AG04449 (cell line): ENCODE results near the gene ANKFN1.

Experiments used
- CTCF ChIA-PET: fragments of 350-600 bp; formaldehyde crosslinking; extraction: SDS; loops from one replicate; lab custom pipeline; 2021; ENCODE audit warnings: antibody characterized with exemption; lab: Yijun Ruan, JAX
- POLR2A ChIA-PET: fragments of 400-600, 350-600 bp; formaldehyde crosslinking; extraction: SDS; loops from one replicate; lab custom pipeline; 2020; ENCODE audit warnings: antibody characterized with exemption, inconsistent platforms; lab: Yijun Ruan, JAX
- DNase-seq: peaks from one replicate; pipeline ENCODE4 v3.0.0-alpha.2; 2010; ENCODE audit warnings: low read depth, low spot score
- H3K4me3 ChIP-seq: 2 replicates; pipeline ENCODE4 v1.5.1; 2011; ENCODE audit warnings: low read depth, mild to moderate bottlenecking, control low read depth, low read length
- CTCF ChIP-seq: IDR thresholded peaks from one replicate; pipeline ENCODE4 v1.5.1; 2011; ENCODE audit warnings: mild to moderate bottlenecking, moderate library complexity, low read length, control low read depth, inconsistent platforms; ENCODE audit not compliant: insufficient read depth; ENCODE audit errors: missing control alignments

The ANKFN1 gene

GRCh38 chr17:56326001-56326359 lies 172.7 kb downstream of the ANKFN1 start:
- no peak for DNase-seq
- no peak for TF ChIP-seq CTCF
- POLR2A ChIA-PET = no interaction called here
- CTCF ChIA-PET = interaction anchor here (3.2 kb wide), 1 partner anchor 199 kb away, joined by 10 read pairs; no protein-coding TSS in a partner anchor
- no peak overlapping the region for H3K4me3 ChIP-seq

- H3K4me3 ChIP-seq = no peak overlapping the region
- ChIA-PET CTCF (interaction anchor here (1.5 kb wide), 1 partner anchor 29 kb away, joined by 5 read pairs; no protein-coding TSS in a partner anchor), POLR2A (no interaction called here)
- DNase-seq = no peak
- TF ChIP-seq CTCF = no peak
These were observed 194.4 kb downstream of the ANKFN1 start for GRCh38 chr17:56347639-56348038.

DNA sequence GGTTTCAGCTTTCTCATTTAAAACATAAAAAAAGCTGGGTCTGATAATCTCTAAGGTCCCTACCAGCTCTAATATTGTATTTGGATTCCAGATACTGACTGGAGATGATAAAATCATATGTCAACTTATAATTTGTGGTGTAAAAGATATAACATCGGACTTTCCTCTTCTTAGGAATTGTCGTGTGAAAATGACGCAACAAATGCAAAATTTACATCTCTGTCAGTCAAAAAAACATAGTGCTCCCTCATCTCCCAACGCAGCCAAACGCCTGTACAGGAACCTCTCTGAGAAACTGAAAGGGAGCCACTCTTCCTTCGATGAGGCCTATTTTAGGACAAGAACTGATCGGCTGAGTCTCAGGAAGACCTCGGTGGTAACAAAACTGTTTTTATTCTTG lies 197.3 kb downstream of the ANKFN1 start:
- no peak for DNase-seq
- CTCF ChIA-PET = no interaction called here
- TF ChIP-seq CTCF = no peak
- no peak overlapping the region for H3K4me3 ChIP-seq
- POLR2A ChIA-PET = no interaction called here

- CTCF ChIA-PET = no interaction called here
- POLR2A ChIA-PET = no interaction called here
- DNase-seq = no peak
- no peak overlapping the region for H3K4me3 ChIP-seq
- TF ChIP-seq CTCF = no peak
These were observed 198.4 kb downstream of the ANKFN1 start for GRCh38 chr17:56351675-56352074.

- ChIA-PET CTCF (no interaction called here), POLR2A (no interaction called here)
- no peak overlapping the region for H3K4me3 ChIP-seq
- DNase-seq = no peak
- no peak for TF ChIP-seq CTCF
These were observed 205.4 kb downstream of the ANKFN1 start for GRCh38 chr17:56358651-56359050.

DNA sequence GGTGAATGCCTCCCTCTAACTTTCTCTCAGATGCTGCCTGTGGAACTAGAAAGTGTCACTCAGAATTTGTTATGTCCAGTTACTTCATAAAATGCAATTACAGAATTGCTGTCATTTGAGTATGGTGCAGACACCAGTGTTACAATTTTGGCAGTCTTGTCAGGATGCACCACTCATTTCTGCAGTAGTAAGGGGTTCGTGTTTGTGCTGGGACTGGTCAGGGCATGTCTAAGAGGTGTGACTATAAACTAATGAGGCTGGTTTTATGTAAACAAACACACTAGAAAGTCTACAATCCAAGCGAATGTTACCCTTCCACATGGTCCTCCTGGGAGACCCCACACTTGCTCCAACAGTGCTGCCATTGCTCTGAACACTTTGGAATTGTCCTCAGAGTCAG lies 206.2 kb downstream of the ANKFN1 start:
- DNase-seq = no peak
- ChIA-PET CTCF (no interaction called here), POLR2A (no interaction called here)
- TF ChIP-seq CTCF = no peak
- H3K4me3 ChIP-seq = no peak overlapping the region

DNA sequence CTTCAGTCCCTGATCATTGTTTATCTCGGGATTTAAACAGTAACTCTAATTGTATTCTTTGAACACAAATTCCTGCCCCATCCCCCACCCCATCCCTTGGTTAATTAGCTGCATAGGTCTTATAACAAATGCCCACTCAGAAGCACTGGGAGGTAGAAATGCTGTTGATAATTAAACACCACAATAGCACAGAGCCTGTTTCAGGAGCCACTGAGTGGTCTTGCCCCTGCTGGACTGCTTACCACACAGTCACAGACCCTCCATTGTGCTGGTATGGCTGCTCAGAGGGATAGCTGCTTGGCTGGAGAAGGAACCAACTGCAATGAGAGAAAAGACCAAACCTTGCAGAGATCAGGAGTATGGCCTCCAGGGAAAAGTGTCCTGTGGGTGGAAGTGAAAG lies 214.1 kb downstream of the ANKFN1 start:
- no peak for DNase-seq
- ChIA-PET CTCF (no interaction called here), POLR2A (no interaction called here)
- TF ChIP-seq CTCF = no peak
- H3K4me3 ChIP-seq = no peak overlapping the region
